22Rv1 (cell line): ENCODE results near the gene PPP2R5C.

Experiments
- CTCF ChIP-seq: fragments of 450-650 bp; IDR thresholded peaks from 2 replicates; pipeline ENCODE4 v1.5.1; 2017; ENCODE audit warnings: mild to moderate bottlenecking
- ZFX ChIP-seq: fragments of 450-650 bp; IDR thresholded peaks from 2 replicates; pipeline ENCODE4 v1.6.1; 2017; ENCODE audit warnings: antibody characterized with exemption, borderline replicate concordance

GRCh38 chr14:101906645-101907044 is 145.1 kb downstream of the PPP2R5C start:
- TF ChIP-seq CTCF (no peak), ZFX (no peak)
